Right renal pelvis (tissue), 4 donors: Measurements from ENCODE around the gene CNTNAP4. TPM values are rescaled to one million over a fixed set of nuclear protein-coding genes. Genes with fewer than 3 reads are reported as not detected.
A peak's percentile ranks its signal among the peaks of the same experiment; 100 is the strongest.

ENCODE experiments used
- DNase-seq, 4 donors: peaks; one replicate each; pipeline ENCODE4 v3.0.0-alpha.2; 2013; ENCODE audit warnings: low read depth in 4 of 4, low spot score in 3 of 4, missing footprints in 1 of 4
- polyA plus RNA-seq, 4 donors: library from polyadenylated mRNA; unstranded; fragments of 120-200 nt; gene quantifications; one replicate each; pipeline ENCODE4 v1.2.1, GENCODE V29; 2013; ENCODE audit not compliant: insufficient read length in 4 of 4

CNTNAP4 gene
- under 1 TPM; 0.17 to 0.43 (median 0.25) TPM for polyA plus RNA-seq

GRCh38 chr16:76276745-76277438 lies at the start of gene CNTNAP4:
Gene CNTNAP4, plus strand, starts transcription at chr16:76277401. Its CDS starts 262 bp downstream, at chr16:76277663.
- no peak for DNase-seq

- DNase-seq = no peak
These were observed 48.6 kb upstream of the CNTNAP4 start for GRCh38 chr16:76228546-76229146.

GRCh38 chr16:76232704-76233103 lies 44.5 kb upstream of the CNTNAP4 start:
- DNase-seq = no peak

- no peak for DNase-seq
These were observed 42.2 kb upstream of the CNTNAP4 start for GRCh38 chr16:76235025-76235424.

- DNase-seq = no peak
These were observed 41.8 kb upstream of the CNTNAP4 start for GRCh38 chr16:76235426-76235825.

GRCh38 chr16:76237471-76237870 lies 39.7 kb upstream of the CNTNAP4 start:
- no peak for DNase-seq

GRCh38 chr16:76241755-76242154 lies 35.4 kb upstream of the CNTNAP4 start:
- no peak for DNase-seq

GRCh38 chr16:76243620-76244019 lies 33.6 kb upstream of the CNTNAP4 start:
- no peak for DNase-seq

GRCh38 chr16:76246587-76246986 lies 30.6 kb upstream of the CNTNAP4 start:
- no peak for DNase-seq

- no peak for DNase-seq
These were observed 11.7 kb upstream of the CNTNAP4 start for GRCh38 chr16:76265434-76266045.

GRCh38 chr16:76268824-76269223 lies 8.4 kb upstream of the CNTNAP4 start:
- DNase-seq = no peak

- DNase-seq = no peak
These were observed 344 bp downstream of the CNTNAP4 start for GRCh38 chr16:76277460-76278030.

- no peak for DNase-seq
These were observed 885 bp downstream of the CNTNAP4 start for GRCh38 chr16:76278086-76278485.

- peak in 1 of 4 donors; percentile 8 for DNase-seq
These were observed 1.8 kb downstream of the CNTNAP4 start for GRCh38 chr16:76278980-76279379.

- DNase-seq = no peak
These were observed 3.4 kb downstream of the CNTNAP4 start for GRCh38 chr16:76280421-76281215.

- DNase-seq = no peak
These were observed 10.3 kb downstream of the CNTNAP4 start for GRCh38 chr16:76287466-76287865.

GRCh38 chr16:76292218-76292617 lies 15.0 kb downstream of the CNTNAP4 start:
- DNase-seq = no peak

GRCh38 chr16:76293980-76294379 lies 16.8 kb downstream of the CNTNAP4 start:
- no peak for DNase-seq

GRCh38 chr16:76294396-76295214 lies 17.4 kb downstream of the CNTNAP4 start:
- no peak for DNase-seq

- DNase-seq = no peak
These were observed 20.7 kb downstream of the CNTNAP4 start for GRCh38 chr16:76297941-76298340.
